ENCODE measurements around the gene CDC5L. TPM values are rescaled to one million over a fixed set of nuclear protein-coding genes. Genes with fewer than 3 reads are reported as not detected.

The CDC5L gene
- total and polyA plus RNA-seq, 2 experiments from 2014 or later, result 17.1 to 20.3 TPM

- Histone ChIP-seq H3K36me3 (no peaks in the 10 kb centered on the region), H3K4me1 (ENCODE audit: low read depth) (peaks cover 8% of the 10 kb centered on the region), H3K4me3 (no peak overlapping the region), H3K27ac (peak overlapping the region; percentile 30), H3K27me3 (no peaks in the 10 kb centered on the region), H3K9me3 (ENCODE audit: low read depth) (no peaks in the 10 kb centered on the region)
- peak; percentile 60 to 67 for DNase-seq (ENCODE audit: low read depth in 1 of 2, low spot score in 1 of 2)
- no peak for TF ChIP-seq CTCF (IDR thresholded peaks at IDR 0.05; ENCODE audit: low read depth, low read length)
Observed at GRCh38 chr6:44464527-44465310, 77.2 kb downstream of the CDC5L start.

- Histone ChIP-seq H3K9me3 (ENCODE audit: low read depth) (no peaks in the 10 kb centered on the region), H3K27me3 (no peaks in the 10 kb centered on the region), H3K4me3 (no peak overlapping the region), H3K4me1 (ENCODE audit: low read depth) (peaks cover 17% of the 10 kb centered on the region), H3K36me3 (no peaks in the 10 kb centered on the region), H3K27ac (no peak overlapping the region)
- no peak for DNase-seq (ENCODE audit: low read depth in 1 of 2, low spot score in 1 of 2)
- no peak for TF ChIP-seq CTCF (IDR thresholded peaks at IDR 0.05; ENCODE audit: low read depth, low read length)
Observed at GRCh38 chr6:44466955-44467354, 79.4 kb downstream of the CDC5L start.

DNA sequence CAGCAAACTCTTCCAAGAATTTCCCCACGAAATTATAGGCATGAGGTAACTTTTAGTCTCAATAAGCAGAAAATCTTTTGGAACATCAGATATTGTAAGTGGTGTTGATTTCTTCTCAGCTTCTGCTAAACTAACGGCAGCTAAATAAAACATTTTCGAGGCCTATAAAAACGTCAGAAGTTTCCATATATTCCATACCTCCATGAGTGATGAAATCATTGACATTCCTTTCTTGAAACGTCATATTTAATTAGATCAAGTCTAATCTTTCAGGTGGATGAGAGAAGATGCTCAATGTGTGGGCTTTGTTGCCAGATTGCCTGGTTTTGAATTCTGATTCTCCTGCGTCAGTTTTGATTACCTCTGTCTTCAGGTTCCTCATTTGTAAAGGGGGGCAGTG, 81.3 kb downstream of the CDC5L start:
- H3K36me3 ChIP-seq, result no peaks in the 10 kb centered on the region
- H3K4me3 ChIP-seq, result no peak overlapping the region
- H3K4me1 ChIP-seq (ENCODE audit: low read depth), result peaks cover 19% of the 10 kb centered on the region
- no peak for TF ChIP-seq CTCF (IDR thresholded peaks at IDR 0.05; ENCODE audit: low read depth, low read length)
- H3K27me3 ChIP-seq, result no peaks in the 10 kb centered on the region
- DNase-seq (ENCODE audit: low read depth in 1 of 2, low spot score in 1 of 2), result no peak
- no peak overlapping the region for H3K27ac ChIP-seq
- H3K9me3 ChIP-seq (ENCODE audit: low read depth), result no peaks in the 10 kb centered on the region

- H3K27ac ChIP-seq, result no peak overlapping the region
- TF ChIP-seq CTCF (IDR thresholded peaks at IDR 0.05; ENCODE audit: low read depth, low read length), result no peak
- no peaks in the 10 kb centered on the region for H3K9me3 ChIP-seq (ENCODE audit: low read depth)
- no peaks in the 10 kb centered on the region for H3K36me3 ChIP-seq
- H3K4me3 ChIP-seq, result no peak overlapping the region
- no peaks in the 10 kb centered on the region for H3K27me3 ChIP-seq
- peaks cover 11% of the 10 kb centered on the region for H3K4me1 ChIP-seq (ENCODE audit: low read depth)
- DNase-seq (ENCODE audit: low read depth in 1 of 2, low spot score in 1 of 2), result no peak
Observed at GRCh38 chr6:44470115-44470464, 82.6 kb downstream of the CDC5L start.

DNA sequence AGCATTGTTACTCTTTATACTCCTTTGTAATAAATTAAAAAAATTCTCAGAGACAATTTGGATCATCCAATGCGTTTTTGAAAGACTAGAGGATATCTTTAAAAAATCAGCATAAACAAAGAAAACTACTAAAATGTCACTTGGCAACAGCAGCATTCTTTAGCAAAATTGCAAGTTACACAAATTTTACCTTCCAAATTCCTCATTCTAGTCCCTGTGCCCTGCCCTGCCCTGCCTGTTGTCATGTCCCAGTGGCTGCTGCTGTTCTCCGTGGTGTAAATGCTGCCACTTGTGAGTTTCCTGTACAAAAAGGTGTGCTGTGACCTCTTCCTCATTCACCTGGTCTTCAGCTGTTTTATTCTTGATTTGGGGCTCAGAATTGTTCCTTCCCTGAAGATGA, 83.2 kb downstream of the CDC5L start:
- no peak overlapping the region for H3K4me3 ChIP-seq
- no peak for TF ChIP-seq CTCF (IDR thresholded peaks at IDR 0.05; ENCODE audit: low read depth, low read length)
- H3K4me1 ChIP-seq (ENCODE audit: low read depth), result peaks cover 11% of the 10 kb centered on the region
- no peak overlapping the region for H3K27ac ChIP-seq
- H3K27me3 ChIP-seq, result no peaks in the 10 kb centered on the region
- H3K36me3 ChIP-seq, result no peaks in the 10 kb centered on the region
- H3K9me3 ChIP-seq (ENCODE audit: low read depth), result no peaks in the 10 kb centered on the region
- DNase-seq (ENCODE audit: low read depth in 1 of 2, low spot score in 1 of 2), result no peak

Measured in cardiac muscle cell (in vitro differentiated cells and primary cell).